Activated CD4-positive, alpha-beta T cell treated with anti-CD3 and anti-CD28 coated beads, Interleukin-2, amount 10 ng/mL, durations not matched to agents 24 days and 14 days (primary cell): ENCODE measurements around the gene ZNF764. TPM values are rescaled to one million over a fixed set of nuclear protein-coding genes. Genes with fewer than 3 reads are reported as not detected.
A peak's percentile ranks its signal among the peaks of the same experiment; 100 is the strongest.
"Not testable (repeated sequence)": the region's sequence is repeated elsewhere in the genome, so short reads cannot be mapped to it uniquely, and the experiment has no call there.

Experiments used
- DNase-seq: peaks from one replicate; pipeline ENCODE4 v3.0.0; 2022
- H3K27ac Mint-ChIP-seq: one replicate; pipeline ENCODE4 v1.8.0; 2022; ENCODE audit warnings: mild to moderate bottlenecking, mixed read lengths
- H3K27me3 Mint-ChIP-seq: one replicate; pipeline ENCODE4 v1.8.0; 2022; ENCODE audit warnings: mixed read lengths
- H3K36me3 Mint-ChIP-seq: one replicate; pipeline ENCODE4 v1.8.0; 2022; ENCODE audit warnings: low read depth, mild to moderate bottlenecking, mixed read lengths
- H3K4me1 Mint-ChIP-seq: one replicate; pipeline ENCODE4 v1.8.0; 2021; ENCODE audit warnings: mixed read lengths
- H3K4me3 Mint-ChIP-seq: one replicate; pipeline ENCODE4 v1.8.0; 2022; ENCODE audit warnings: mild to moderate bottlenecking, moderate library complexity, mixed read lengths
- H3K9me3 Mint-ChIP-seq: one replicate; pipeline ENCODE4 v1.8.0; 2021; ENCODE audit warnings: mixed read lengths
- intact Hi-C: fragments of 100-400 bp; cut with micrococcal nuclease; formaldehyde crosslinking; loops from one replicate; pipeline ENCODE4 v1.15.1; 2023
- total RNA-seq: library from RNA; stranded (reverse); gene quantifications from 2 replicates; pipeline ENCODE4 v1.2.3, GENCODE V29; 2022

Gene ZNF764
- 13.9 and 14.9 TPM in 2 replicates for total RNA-seq

DNA sequence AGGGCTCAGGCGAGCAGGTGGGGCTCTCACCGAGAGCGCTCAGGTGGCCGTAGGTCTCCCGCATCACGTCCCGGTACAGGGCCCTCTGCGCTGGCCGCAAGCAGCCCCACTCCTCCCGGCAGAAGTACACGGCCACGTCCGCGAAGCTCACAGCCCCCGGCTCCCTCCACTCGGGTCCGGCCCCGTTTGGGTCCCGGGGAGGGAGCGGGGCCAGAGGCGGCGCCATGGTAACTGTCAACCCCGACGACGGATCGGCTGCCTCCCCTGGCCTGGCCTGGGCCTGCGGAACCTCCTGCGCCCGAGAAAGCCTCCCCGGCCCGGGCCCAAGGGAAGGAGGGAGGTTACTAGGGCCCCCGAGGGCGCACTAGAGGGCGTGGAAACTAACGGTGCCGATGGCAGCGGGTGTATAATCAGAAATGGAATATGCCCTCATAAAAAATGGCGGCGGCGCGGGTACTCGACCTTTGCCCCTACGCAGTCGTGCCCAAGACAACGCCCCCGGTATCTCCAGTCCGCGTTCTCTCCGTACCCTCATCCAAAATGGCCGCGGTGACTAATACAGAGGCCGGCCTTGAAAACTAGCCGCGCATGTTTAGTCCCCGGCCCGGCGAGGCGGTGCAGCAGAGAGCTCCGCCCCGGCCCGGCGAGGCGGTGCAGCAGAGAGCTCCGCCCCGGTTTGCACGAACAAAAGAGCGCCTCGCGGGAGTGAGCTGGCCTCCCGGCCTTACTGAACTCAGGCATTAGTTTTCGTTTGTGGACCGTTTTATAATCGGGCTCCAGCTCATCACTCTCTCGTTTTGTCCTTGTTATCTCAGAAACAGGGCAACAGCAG, at the start of gene ZNF764:
ZNF764 (minus strand) TSS at position 418 of the 832 bp plus-strand sequence; CDS start at position 226, 192 bp downstream.
- no peaks in the 10 kb centered on the region for H3K9me3 Mint-ChIP-seq
- H3K4me3 Mint-ChIP-seq, result peak within 1 kb of the TSS; percentile 91
- peak within 1 kb of the TSS; percentile 91 for H3K27ac Mint-ChIP-seq
- DNase-seq, result peak; percentile 99
- peaks cover 20% of the 10 kb centered on the region for H3K36me3 Mint-ChIP-seq
- H3K27me3 Mint-ChIP-seq, result no peaks in the 10 kb centered on the region
- intact Hi-C loops, result loop anchor here (1.0 kb wide), 4 partner anchors 13 to 100 kb away; partner anchors contain the start of genes FBRS, ZNF688 and ZNF785
- peaks cover 41% of the 10 kb centered on the region for H3K4me1 Mint-ChIP-seq

DNA sequence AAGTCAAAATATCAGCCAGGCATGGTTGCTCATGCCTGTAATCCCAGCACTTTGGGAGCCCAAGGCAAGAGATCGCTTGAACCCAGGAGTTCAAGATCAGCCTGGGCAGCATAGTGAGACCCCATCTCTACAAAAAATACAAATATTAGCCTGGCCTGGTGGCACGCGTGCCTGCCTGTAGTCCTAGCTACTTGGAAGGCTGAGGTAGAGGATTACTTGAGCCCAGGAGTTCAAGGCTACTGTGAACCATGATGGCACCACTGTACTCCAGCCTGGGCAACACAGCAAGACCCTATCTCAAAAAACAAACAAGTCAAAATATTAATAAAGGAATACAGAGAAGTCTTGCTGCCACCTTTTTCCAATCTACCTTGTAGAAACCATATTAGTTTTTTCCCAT, 47.8 kb upstream of the ZNF764 start:
- Mint-ChIP-seq H3K4me1 (peaks cover 20% of the 10 kb centered on the region), H3K36me3 (peaks cover 48% of the 10 kb centered on the region), H3K27ac (no peak overlapping the region), H3K9me3 (no peaks in the 10 kb centered on the region), H3K4me3 (no peak overlapping the region), H3K27me3 (no peaks in the 10 kb centered on the region)
- intact Hi-C loops, result no loop called here
- no peak for DNase-seq

GRCh38 chr16:30605158-30605557, 47.0 kb upstream of the ZNF764 start:
- H3K4me3 Mint-ChIP-seq, result no peak overlapping the region
- no peaks in the 10 kb centered on the region for H3K9me3 Mint-ChIP-seq
- no peak overlapping the region for H3K27ac Mint-ChIP-seq
- H3K27me3 Mint-ChIP-seq, result no peaks in the 10 kb centered on the region
- intact Hi-C loops, result no loop called here
- no peak for DNase-seq
- H3K4me1 Mint-ChIP-seq, result peaks cover 15% of the 10 kb centered on the region
- H3K36me3 Mint-ChIP-seq, result peaks cover 51% of the 10 kb centered on the region

GRCh38 chr16:30604316-30604947, 46.3 kb upstream of the ZNF764 start:
- H3K27ac Mint-ChIP-seq, result no peak overlapping the region
- peaks cover 14% of the 10 kb centered on the region for H3K4me1 Mint-ChIP-seq
- H3K4me3 Mint-ChIP-seq, result no peak overlapping the region
- H3K36me3 Mint-ChIP-seq, result peaks cover 51% of the 10 kb centered on the region
- intact Hi-C loops, result no loop called here
- H3K27me3 Mint-ChIP-seq, result no peaks in the 10 kb centered on the region
- no peak for DNase-seq
- no peaks in the 10 kb centered on the region for H3K9me3 Mint-ChIP-seq

GRCh38 chr16:30603945-30604315, 45.8 kb upstream of the ZNF764 start:
- intact Hi-C loops, result no loop called here
- Mint-ChIP-seq H3K4me1 (peaks cover 10% of the 10 kb centered on the region), H3K27me3 (no peaks in the 10 kb centered on the region), H3K36me3 (peaks cover 51% of the 10 kb centered on the region), H3K4me3 (no peak overlapping the region), H3K27ac (no peak overlapping the region), H3K9me3 (no peaks in the 10 kb centered on the region)
- no peak for DNase-seq

DNA sequence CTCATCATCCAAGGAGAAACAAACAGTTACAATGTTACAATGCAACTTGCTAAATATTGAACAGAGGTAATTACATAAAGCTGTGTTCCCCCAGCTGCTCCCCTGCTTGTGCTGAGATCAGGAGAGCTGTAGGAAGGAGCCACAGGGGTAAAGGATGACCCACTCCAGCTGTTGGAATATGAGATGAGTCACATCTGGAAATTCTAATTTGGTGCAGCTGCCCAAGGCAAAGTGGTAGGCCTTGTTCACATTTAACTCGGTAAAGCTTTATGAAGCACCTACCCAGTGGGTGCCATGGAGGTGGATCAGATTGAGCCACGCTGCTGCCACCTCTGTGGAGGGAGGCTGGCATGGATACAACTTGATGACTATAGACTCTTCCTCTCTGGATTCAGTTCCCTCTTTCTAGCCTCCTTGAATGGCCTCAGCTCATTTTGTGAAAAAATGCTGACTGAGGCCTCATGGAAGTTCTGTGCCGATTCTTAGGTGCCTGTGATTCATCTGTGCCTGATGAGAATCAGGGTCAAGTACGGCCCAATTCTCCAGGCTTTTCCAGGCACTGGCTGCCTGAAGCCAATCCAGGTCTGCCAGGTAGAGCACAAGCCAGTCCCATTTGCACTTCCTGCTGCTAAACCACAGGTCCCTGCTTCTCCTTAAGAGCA, 44.6 kb upstream of the ZNF764 start:
- H3K4me3 Mint-ChIP-seq, result no peak overlapping the region
- DNase-seq, result no peak
- H3K36me3 Mint-ChIP-seq, result peaks cover 43% of the 10 kb centered on the region
- H3K4me1 Mint-ChIP-seq, result peaks cover 8% of the 10 kb centered on the region
- no peak overlapping the region for H3K27ac Mint-ChIP-seq
- no peaks in the 10 kb centered on the region for H3K9me3 Mint-ChIP-seq
- intact Hi-C loops, result no loop called here
- H3K27me3 Mint-ChIP-seq, result no peaks in the 10 kb centered on the region

DNA sequence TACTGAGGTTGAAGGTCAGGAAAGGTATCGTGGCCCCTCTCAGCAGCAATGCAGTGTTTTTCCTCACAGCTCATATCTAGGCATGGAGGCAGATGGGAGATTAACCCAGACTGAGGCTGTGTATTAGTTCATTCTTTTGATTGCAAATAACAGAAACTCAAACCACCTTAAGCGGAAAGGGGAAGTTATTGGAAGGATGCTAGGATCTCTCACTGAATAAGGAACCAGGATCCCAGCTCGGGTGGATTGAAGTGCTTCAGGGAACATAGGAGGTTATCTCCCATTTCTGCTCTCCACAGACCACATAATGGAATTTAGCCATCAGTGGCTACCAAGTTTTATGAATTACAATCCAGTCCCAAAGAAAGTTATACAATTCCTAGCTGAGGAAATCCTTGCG, 43.8 kb upstream of the ZNF764 start:
- no peaks in the 10 kb centered on the region for H3K9me3 Mint-ChIP-seq
- no peak overlapping the region for H3K4me3 Mint-ChIP-seq
- intact Hi-C loops, result no loop called here
- DNase-seq, result no peak
- H3K36me3 Mint-ChIP-seq, result peaks cover 38% of the 10 kb centered on the region
- no peak overlapping the region for H3K27ac Mint-ChIP-seq
- H3K4me1 Mint-ChIP-seq, result peaks cover 4% of the 10 kb centered on the region
- H3K27me3 Mint-ChIP-seq, result no peaks in the 10 kb centered on the region

GRCh38 chr16:30600929-30601328, 42.8 kb upstream of the ZNF764 start:
- Mint-ChIP-seq H3K36me3 (peaks cover 30% of the 10 kb centered on the region), H3K27ac (no peak overlapping the region), H3K9me3 (no peaks in the 10 kb centered on the region), H3K4me3 (no peak overlapping the region), H3K4me1 (peaks cover 3% of the 10 kb centered on the region), H3K27me3 (no peaks in the 10 kb centered on the region)
- intact Hi-C loops, result no loop called here
- DNase-seq, result no peak

GRCh38 chr16:30600215-30600614, 42.0 kb upstream of the ZNF764 start:
- H3K4me1 Mint-ChIP-seq, result peaks cover 3% of the 10 kb centered on the region
- H3K9me3 Mint-ChIP-seq, result no peaks in the 10 kb centered on the region
- no peaks in the 10 kb centered on the region for H3K27me3 Mint-ChIP-seq
- H3K27ac Mint-ChIP-seq, result no peak overlapping the region
- peaks cover 26% of the 10 kb centered on the region for H3K36me3 Mint-ChIP-seq
- intact Hi-C loops, result no loop called here
- no peak for DNase-seq
- H3K4me3 Mint-ChIP-seq, result no peak overlapping the region

DNA sequence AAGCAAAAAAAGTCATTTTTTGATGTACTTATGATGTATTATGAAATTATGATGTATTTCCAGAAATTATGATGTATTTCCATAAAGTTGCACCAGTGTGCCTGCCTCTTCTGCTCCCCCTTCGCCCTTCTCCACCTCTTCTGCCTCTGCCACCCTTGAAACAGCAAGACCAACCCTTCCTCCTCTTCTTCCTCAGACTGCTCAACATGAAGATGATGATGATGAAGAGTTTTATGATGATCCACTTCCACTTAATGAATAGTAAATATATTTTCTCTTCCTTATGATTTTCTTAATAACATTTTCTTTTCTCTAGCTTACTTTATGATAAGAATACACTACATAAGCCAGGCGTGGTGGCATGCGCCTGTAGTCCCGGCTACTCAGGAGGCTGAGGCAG, 34.7 kb upstream of the ZNF764 start:
- Mint-ChIP-seq H3K36me3 (peaks cover 7% of the 10 kb centered on the region), H3K27ac (no peak overlapping the region), H3K4me3 (no peak overlapping the region), H3K4me1 (peaks cover 4% of the 10 kb centered on the region), H3K27me3 (no peaks in the 10 kb centered on the region), H3K9me3 (no peaks in the 10 kb centered on the region)
- intact Hi-C loops, result no loop called here
- no peak for DNase-seq

GRCh38 chr16:30590869-30591268, 32.7 kb upstream of the ZNF764 start:
- Mint-ChIP-seq H3K4me1 (peaks cover 14% of the 10 kb centered on the region), H3K36me3 (peaks cover 15% of the 10 kb centered on the region)
- H3K27me3 Mint-ChIP-seq, H3K4me3 Mint-ChIP-seq, H3K9me3 Mint-ChIP-seq, DNase-seq, H3K27ac Mint-ChIP-seq, intact Hi-C loops: not testable (repeated sequence)

- Mint-ChIP-seq H3K36me3 (peaks cover 22% of the 10 kb centered on the region), H3K4me1 (peaks cover 20% of the 10 kb centered on the region)
- H3K27ac Mint-ChIP-seq, H3K4me3 Mint-ChIP-seq, H3K9me3 Mint-ChIP-seq, H3K27me3 Mint-ChIP-seq, intact Hi-C loops, DNase-seq: not testable (repeated sequence)
Observed at GRCh38 chr16:30589582-30589981, 31.4 kb upstream of the ZNF764 start.

- Mint-ChIP-seq H3K4me1 (peaks cover 22% of the 10 kb centered on the region), H3K4me3 (no peak overlapping the region), H3K9me3 (no peaks in the 10 kb centered on the region), H3K36me3 (peaks cover 24% of the 10 kb centered on the region), H3K27ac (no peak overlapping the region), H3K27me3 (no peaks in the 10 kb centered on the region)
- DNase-seq, result no peak
- intact Hi-C loops, result no loop called here
Observed at GRCh38 chr16:30588651-30589050, 30.5 kb upstream of the ZNF764 start.
